KMS-11 (cell line): ENCODE measurements around the gene CTBP2.

Experiments
- H2AFZ ChIP-seq: fragments of 200-600 bp; sonication (generic); 2 replicates; pipeline ENCODE4 v1.6.1; 2016; ENCODE audit warnings: antibody characterized with exemption, mixed run types, low read depth
- H3K27ac ChIP-seq: fragments of 200-600 bp; sonication (generic); 2 replicates; pipeline ENCODE4 v1.6.1; 2016; ENCODE audit warnings: mild to moderate bottlenecking, mixed run types
- H3K27me3 ChIP-seq: fragments of 200-600 bp; sonication (generic); 2 replicates; pipeline ENCODE4 v1.6.1; 2017; ENCODE audit warnings: mild to moderate bottlenecking, low read depth, mixed run types, moderate library complexity; ENCODE audit not compliant: insufficient read depth
- H3K36me3 ChIP-seq: fragments of 200-600 bp; sonication (generic); 2 replicates; pipeline ENCODE4 v1.6.1; 2017; ENCODE audit warnings: mild to moderate bottlenecking, mixed run types; ENCODE audit not compliant: insufficient read depth
- H3K4me1 ChIP-seq: fragments of 200-600 bp; sonication (generic); 2 replicates; pipeline ENCODE4 v1.6.1; 2016; ENCODE audit warnings: mild to moderate bottlenecking, low read depth, mixed run types; ENCODE audit not compliant: poor library complexity, severe bottlenecking
- H3K4me2 ChIP-seq: fragments of 200-600 bp; sonication (generic); 2 replicates; pipeline ENCODE4 v1.7.0; 2016; ENCODE audit warnings: mild to moderate bottlenecking, mixed run types
- H3K4me3 ChIP-seq: fragments of 200-600 bp; sonication (generic); IDR thresholded peaks from 2 replicates; pipeline ENCODE4 v1.6.1; 2017; ENCODE audit warnings: low read depth, low read length, mixed read lengths; ENCODE audit not compliant: insufficient read depth
- H3K79me2 ChIP-seq: fragments of 200-600 bp; sonication (generic); 2 replicates; pipeline ENCODE4 v1.6.1; 2016; ENCODE audit warnings: low read depth, mixed run types; ENCODE audit not compliant: insufficient read depth
- H3K9ac ChIP-seq: fragments of 200-600 bp; sonication (generic); 2 replicates; pipeline ENCODE4 v1.6.1; 2016; ENCODE audit warnings: mild to moderate bottlenecking, mixed run types
- H4K20me1 ChIP-seq: fragments of 200-600 bp; sonication (generic); 2 replicates; pipeline ENCODE4 v1.6.1; 2016; ENCODE audit warnings: mild to moderate bottlenecking, mixed run types; ENCODE audit not compliant: insufficient read depth
- CTCF ChIP-seq: fragments of 200-600 bp; sonication (generic); conservative IDR thresholded peaks from 2 replicates; pipeline ENCODE4 v1.6.1; 2017; ENCODE audit warnings: low read depth, mild to moderate bottlenecking, antibody characterized with exemption, low read length, moderate library complexity, mixed read lengths

The CTBP2 gene

GRCh38 chr10:125057158-125058001 lies 103.0 kb downstream of the CTBP2 start:
- Histone ChIP-seq H3K4me3 (no peak overlapping the region), H3K27ac (no peak overlapping the region), H3K36me3 (no peaks in the 10 kb centered on the region), H3K9ac (no peak overlapping the region), H3K27me3 (peaks cover 6% of the 10 kb centered on the region; the same call in 1 of the 2 replicates), H3K79me2 (no peaks in the 10 kb centered on the region; the same call in 1 of the 2 replicates), H4K20me1 (peaks cover 5% of the 10 kb centered on the region; the same call in 1 of the 2 replicates), H3K4me1 (peaks cover 9% of the 10 kb centered on the region), H3K4me2 (no peak overlapping the region), H2AFZ (no peak overlapping the region)
- no peak for TF ChIP-seq CTCF

- H3K36me3 ChIP-seq, result no peaks in the 10 kb centered on the region
- H3K79me2 ChIP-seq, result no peaks in the 10 kb centered on the region; the same call in 1 of the 2 replicates
Measured at GRCh38 chr10:125056161-125057132, 103.9 kb downstream of the CTBP2 start.

GRCh38 chr10:125055446-125055845 lies 104.9 kb downstream of the CTBP2 start:
- no peak for TF ChIP-seq CTCF
- Histone ChIP-seq H3K4me3 (no peak overlapping the region), H3K9ac (no peak overlapping the region), H3K79me2 (no peaks in the 10 kb centered on the region; the same call in 1 of the 2 replicates), H3K36me3 (no peaks in the 10 kb centered on the region), H2AFZ (no peak overlapping the region), H3K27ac (no peak overlapping the region), H3K4me1 (peaks cover 9% of the 10 kb centered on the region), H3K27me3 (no peaks in the 10 kb centered on the region), H4K20me1 (no peaks in the 10 kb centered on the region), H3K4me2 (no peak overlapping the region)

More at GRCh38 chr10:125056161-125057132, 103.9 kb downstream of the CTBP2 start:
- no peak overlapping the region for H3K4me3 ChIP-seq
- H3K27me3 ChIP-seq, result no peaks in the 10 kb centered on the region; the same call in 1 of the 2 replicates
- no peak for TF ChIP-seq CTCF
- peaks cover 9% of the 10 kb centered on the region for H3K4me1 ChIP-seq
- no peak overlapping the region for H2AFZ ChIP-seq
- no peak overlapping the region for H3K9ac ChIP-seq
- H3K4me2 ChIP-seq, result no peak overlapping the region
- H3K27ac ChIP-seq, result no peak overlapping the region
- H4K20me1 ChIP-seq, result no peaks in the 10 kb centered on the region

- Histone ChIP-seq H3K27me3 (no peaks in the 10 kb centered on the region), H3K4me2 (no peak overlapping the region), H4K20me1 (no peaks in the 10 kb centered on the region), H3K79me2 (no peaks in the 10 kb centered on the region; the same call in 1 of the 2 replicates), H3K9ac (no peak overlapping the region), H3K4me1 (peaks cover 9% of the 10 kb centered on the region), H3K27ac (no peak overlapping the region), H3K4me3 (no peak overlapping the region), H2AFZ (no peak overlapping the region), H3K36me3 (no peaks in the 10 kb centered on the region)
- no peak for TF ChIP-seq CTCF
Measured at GRCh38 chr10:125054669-125055268, 105.6 kb downstream of the CTBP2 start.
